Hepatocyte (in vitro differentiated cells): ENCODE data around the gene NELL2.

ENCODE experiments used
- CTCF ChIP-seq: fragments of 200-600 bp; sonication (generic); IDR thresholded peaks from 2 replicates; pipeline ENCODE4 v1.5.1; 2016; ENCODE audit warnings: antibody characterized with exemption, mild to moderate bottlenecking; ENCODE audit not compliant: poor library complexity
- EZH2 ChIP-seq: fragments of 200-600 bp; sonication (generic); IDR thresholded peaks from 2 replicates; pipeline ENCODE4 v1.6.1; 2016; ENCODE audit warnings: antibody characterized with exemption, mild to moderate bottlenecking, borderline replicate concordance

GRCh38 chr12:44837114-44837755, 38.9 kb downstream of the NELL2 start:
- TF ChIP-seq EZH2 (no peak), CTCF (no peak)
